H1 (cell line): ENCODE measurements around the gene TBX18. TPM values are rescaled to one million over a fixed set of nuclear protein-coding genes. Genes with fewer than 3 reads are reported as not detected.

Experiments used
- KDM4A ChIP-seq: IDR thresholded peaks from one replicate; pipeline ENCODE4 v1.7.1; 2012; ENCODE audit warnings: low read depth, mild to moderate bottlenecking, moderate library complexity, low read length, inconsistent platforms; ENCODE audit not compliant: severe bottlenecking
- polyA plus RNA-seq, 7 experiments: library from polyadenylated mRNA; depleted of rRNA in 3 of 7; stranded (reverse) in 5 of 7; unstranded in 2 of 7; fragments of >200 nt in 5 of 7; fragments of 200-250 nt in 2 of 7; gene quantifications; 1 replicate in 5 of 7; 2 replicates in 1 of 7; 4 replicates in 1 of 7; pipeline versions ENCODE4 v1.2.1 to v1.2.3, GENCODE V29; 2011 to 2013; ENCODE audit warnings: missing spikeins in 2 of 7, mixed read lengths in 2 of 7
- total RNA-seq: library from RNA; stranded (reverse); fragmentation: NEBNext Ultra II Directional; extraction: Animal tissue kit (Norgen Biotek cat#: 25700); gene quantifications from 2 replicates; pipeline ENCODE4 v1.2.1, GENCODE V29; 2021

TBX18 gene
- total and polyA plus RNA-seq, 2 of the 8 experiments (the other 6 are each of a cell fraction or from before 2014, with no cell fraction given), result 0.02 TPM; not detected in 1

GRCh38 chr6:84719152-84719551 lies 45.2 kb downstream of the TBX18 start (continued):
- TF ChIP-seq KDM4A, result no peak
